ENCODE results near the gene DPH1. TPM values are rescaled to one million over a fixed set of nuclear protein-coding genes. Genes with fewer than 3 reads are reported as not detected.

DPH1 gene
- total RNA-seq, 1 experiment from 2014 or later = 53.9 TPM

GRCh38 chr17:2049333-2050299 lies 19.7 kb downstream of the DPH1 start:
- DNase-seq (ENCODE audit: low read depth) = no peak

DNA sequence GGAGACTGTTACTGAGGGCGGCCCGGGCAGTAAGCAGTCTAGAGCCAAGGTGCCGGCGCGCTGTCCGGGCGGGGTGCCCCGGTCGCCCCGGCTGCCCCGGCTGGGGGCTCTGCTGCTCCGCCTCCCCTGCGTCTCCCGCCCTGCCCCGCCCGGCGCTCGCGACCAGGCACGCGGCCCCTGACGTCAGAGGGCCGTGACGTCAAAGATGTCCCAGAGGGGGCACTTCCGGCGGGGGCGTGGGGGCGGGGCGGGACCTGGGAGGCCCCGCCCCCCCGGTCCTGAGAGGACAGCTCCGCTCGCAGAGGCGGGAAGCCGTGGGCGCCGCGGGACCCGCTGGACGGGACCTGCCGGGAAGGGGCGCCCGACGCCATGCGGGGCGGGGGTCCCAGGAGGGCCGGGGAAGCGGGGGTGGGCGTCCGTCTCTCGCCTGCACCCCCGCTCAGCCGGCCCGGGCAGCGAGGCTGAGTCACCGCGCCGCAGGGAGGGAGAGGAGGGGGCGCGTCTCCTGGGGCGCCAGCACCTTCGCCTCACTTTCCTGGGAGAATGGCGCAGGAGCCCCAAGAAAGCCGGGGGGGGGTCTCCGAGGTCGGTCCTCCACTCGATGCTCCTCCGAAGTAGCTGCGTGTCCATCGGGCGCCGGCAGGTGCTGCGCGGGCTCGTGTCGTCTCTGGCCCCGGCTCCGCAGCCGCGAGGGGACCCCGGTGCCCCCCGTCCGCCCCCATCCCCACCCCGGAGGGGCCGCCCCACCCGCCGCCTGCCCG lies 20.5 kb downstream of the DPH1 start:
- no peak for DNase-seq (ENCODE audit: low read depth)

- DNase-seq (ENCODE audit: low read depth) = no peak
These were observed 21.3 kb downstream of the DPH1 start for GRCh38 chr17:2051061-2051932.

- no peak for DNase-seq (ENCODE audit: low read depth)
These were observed 22.1 kb downstream of the DPH1 start for GRCh38 chr17:2051933-2052559.

GRCh38 chr17:2053380-2054261 lies 23.7 kb downstream of the DPH1 start:
- DNase-seq (ENCODE audit: low read depth) = no peak

DNA sequence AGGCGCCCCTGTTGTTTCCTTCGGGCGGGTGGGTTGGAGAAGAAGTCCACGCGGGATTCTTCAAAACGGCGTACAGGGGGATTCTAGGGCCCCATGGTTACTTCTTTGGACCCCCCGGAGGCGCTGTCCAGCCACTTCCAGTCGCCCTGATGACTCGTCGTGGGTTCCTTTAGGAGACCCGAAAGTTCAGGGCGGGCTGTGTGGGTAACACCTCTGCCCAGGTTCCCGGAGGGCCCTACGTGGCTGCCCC lies 24.2 kb downstream of the DPH1 start:
- DNase-seq (ENCODE audit: low read depth) = no peak

GRCh38 chr17:2054512-2055291 lies 24.7 kb downstream of the DPH1 start, which contains the start of gene HIC1:
HIC1 (plus strand) TSS chr17:2055103; CDS start chr17:2056691, 1,588 bp downstream.
- DNase-seq (ENCODE audit: low read depth) = no peak

DNA sequence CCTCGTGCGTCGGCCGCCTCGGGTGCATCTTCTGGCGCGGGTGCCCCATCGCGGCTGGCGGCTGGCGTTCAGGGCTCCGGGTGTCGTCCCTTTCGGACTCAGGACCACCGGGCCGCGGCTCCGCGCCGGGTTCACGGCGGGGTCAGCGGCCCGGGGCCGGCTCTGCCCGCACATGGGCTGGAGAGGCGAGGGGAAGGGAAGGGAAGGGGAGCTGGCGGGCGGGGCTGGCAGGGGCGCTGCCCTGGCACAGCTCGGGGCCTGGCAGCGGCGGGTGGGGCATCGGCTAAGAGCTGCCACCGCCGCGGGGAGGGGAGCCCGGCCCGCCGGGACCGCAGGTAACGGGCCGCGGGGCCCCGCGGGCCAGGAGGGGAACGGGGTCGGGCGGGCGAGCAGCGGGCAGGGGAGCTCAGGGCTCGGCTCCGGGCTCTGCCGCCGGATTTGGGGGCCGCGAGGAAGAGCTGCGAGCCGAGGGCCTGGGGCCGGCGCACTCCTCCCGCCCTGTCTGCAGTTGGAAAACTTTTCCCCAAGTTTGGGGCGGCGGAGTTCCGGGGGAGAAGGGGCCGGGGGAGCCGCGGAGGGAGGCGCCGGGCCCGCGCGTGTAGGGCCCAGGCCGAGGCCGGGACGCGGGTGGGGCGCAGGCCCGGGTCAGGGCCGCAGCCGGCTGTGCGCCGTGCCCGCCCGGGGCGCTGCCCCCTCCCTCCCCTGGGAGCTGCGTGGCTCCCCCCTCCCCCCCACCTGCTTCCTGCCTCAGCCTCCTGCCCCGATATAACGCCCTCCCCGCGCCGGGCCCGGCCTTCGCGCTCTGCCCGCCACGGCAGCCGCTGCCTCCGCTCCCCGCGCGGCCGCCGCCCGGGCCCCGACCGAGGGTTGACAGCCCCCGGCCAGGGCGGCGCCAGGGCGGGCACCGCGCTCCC lies 25.6 kb downstream of the DPH1 start:
- no peak for DNase-seq (ENCODE audit: low read depth)

GRCh38 chr17:2056206-2057174 lies 26.5 kb downstream of the DPH1 start:
- DNase-seq (ENCODE audit: low read depth) = no peak

DNA sequence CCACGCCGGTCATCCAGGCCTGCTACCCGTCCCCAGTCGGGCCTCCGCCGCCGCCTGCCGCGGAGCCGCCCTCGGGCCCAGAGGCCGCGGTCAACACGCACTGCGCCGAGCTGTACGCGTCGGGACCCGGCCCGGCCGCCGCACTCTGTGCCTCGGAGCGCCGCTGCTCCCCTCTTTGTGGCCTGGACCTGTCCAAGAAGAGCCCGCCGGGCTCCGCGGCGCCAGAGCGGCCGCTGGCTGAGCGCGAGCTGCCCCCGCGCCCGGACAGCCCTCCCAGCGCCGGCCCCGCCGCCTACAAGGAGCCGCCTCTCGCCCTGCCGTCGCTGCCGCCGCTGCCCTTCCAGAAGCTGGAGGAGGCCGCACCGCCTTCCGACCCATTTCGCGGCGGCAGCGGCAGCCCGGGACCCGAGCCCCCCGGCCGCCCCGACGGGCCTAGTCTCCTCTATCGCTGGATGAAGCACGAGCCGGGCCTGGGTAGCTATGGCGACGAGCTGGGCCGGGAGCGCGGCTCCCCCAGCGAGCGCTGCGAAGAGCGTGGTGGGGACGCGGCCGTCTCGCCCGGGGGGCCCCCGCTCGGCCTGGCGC lies 27.3 kb downstream of the DPH1 start:
- DNase-seq (ENCODE audit: low read depth) = no peak

GRCh38 chr17:2057760-2058585 lies 28.0 kb downstream of the DPH1 start:
- DNase-seq (ENCODE audit: low read depth) = no peak

- no peak for DNase-seq (ENCODE audit: low read depth)
These were observed 28.9 kb downstream of the DPH1 start for GRCh38 chr17:2058586-2059546.

DNA sequence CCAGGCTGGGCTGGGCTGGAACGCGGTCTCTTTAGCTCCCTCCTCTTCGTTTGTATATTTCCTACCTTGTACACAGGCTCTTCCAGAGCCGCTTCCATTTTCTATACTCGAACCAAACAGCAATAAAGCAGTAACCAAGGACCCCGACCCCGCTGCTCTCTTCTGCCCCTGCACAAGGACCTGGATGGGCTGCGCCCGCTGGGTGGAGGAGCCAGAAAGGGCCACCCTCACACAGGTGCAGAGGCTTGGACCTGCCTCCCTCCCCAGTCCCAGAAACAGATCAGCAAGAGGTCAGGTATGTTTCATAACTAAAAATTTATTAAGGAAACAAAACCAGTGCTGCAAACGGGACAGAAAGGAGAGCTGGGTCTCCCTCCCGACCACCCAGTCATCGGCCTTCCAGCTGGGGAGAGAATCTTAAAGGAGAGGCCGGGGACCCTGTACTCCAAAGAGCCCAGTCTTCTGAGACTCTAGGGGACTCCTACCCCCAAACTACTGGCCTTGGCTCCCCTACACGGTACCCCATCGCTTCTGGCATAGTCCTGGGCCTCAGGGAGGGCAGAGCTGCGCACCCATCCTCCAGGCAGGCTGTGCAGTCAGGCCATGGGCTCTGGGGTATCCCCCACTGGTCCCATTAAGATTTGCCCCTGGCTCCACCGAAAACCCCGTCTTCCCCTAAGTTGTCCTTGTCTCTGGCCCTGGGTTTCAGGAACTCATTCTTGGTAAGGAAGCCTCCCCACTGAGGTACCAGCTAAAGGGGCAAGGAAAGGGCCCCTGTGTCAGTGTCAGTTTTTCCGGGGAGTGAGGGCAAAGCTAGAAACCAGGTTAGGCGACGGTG lies 29.8 kb downstream of the DPH1 start:
- no peak for DNase-seq (ENCODE audit: low read depth)

- no peak for DNase-seq (ENCODE audit: low read depth)
These were observed 30.4 kb downstream of the DPH1 start for GRCh38 chr17:2060385-2060658.
